Gastroesophageal sphincter (tissue), 4 donors: ENCODE results near the gene ESR1. TPM values are rescaled to one million over a fixed set of nuclear protein-coding genes. Genes with fewer than 3 reads are reported as not detected.

Experiments
- ATAC-seq: fragments of 150-250 bp; one replicate; pipeline ENCODE4 v1.9.1; 2016; ENCODE audit warnings: mild to moderate bottlenecking, moderate library complexity
- H3K27ac ChIP-seq, 4 donors: fragments of 200-600 bp; sonication (generic) in 3 of 4; 1 replicate in 3 of 4; 2 replicates in 1 of 4; pipeline ENCODE4 v1.5.1; 2016 to 2019
- H3K27me3 ChIP-seq: fragments of 200-600 bp; sonication (generic); one replicate; pipeline ENCODE4 v1.5.1; 2019
- H3K36me3 ChIP-seq, 2 donors: fragments of 200-600 bp; sonication (generic); one replicate each; pipeline ENCODE4 v1.5.1; 2019; ENCODE audit warnings: control low read depth in 1 of 2
- H3K4me1 ChIP-seq, 3 donors: fragments of 200-600 bp; sonication (generic); 1 replicate in 2 of 3; 2 replicates in 1 of 3; pipeline ENCODE4 v1.5.1; 2016 to 2019; ENCODE audit warnings: control low read depth in 2 of 3
- H3K4me3 ChIP-seq, 2 donors: fragments of 200-600 bp; sonication (generic); one replicate each; pipeline ENCODE4 v1.5.1; 2019; ENCODE audit warnings: mild to moderate bottlenecking in 1 of 2, moderate library complexity in 1 of 2
- H3K9me3 ChIP-seq, 3 donors: fragments of 200-600 bp; sonication (generic); one replicate each; pipeline ENCODE4 v1.5.1; 2017 to 2019; ENCODE audit warnings: control low read depth in 2 of 3
- CTCF ChIP-seq, 4 experiments: fragments of 200-600 bp in 2 of 4; fragments of 450-650 bp in 2 of 4; sonication (generic) in 1 of 4; IDR thresholded peaks; one replicate each; pipeline ENCODE4 v1.5.1; 2017 to 2019; ENCODE audit warnings: antibody characterized with exemption in 4 of 4, mild to moderate bottlenecking in 2 of 4, moderate library complexity in 2 of 4
- EP300 ChIP-seq: sonication (generic); formaldehyde crosslinking; IDR thresholded peaks from one replicate; pipeline ENCODE4 v1.6.1; 2017; ENCODE audit warnings: antibody characterized with exemption, mild to moderate bottlenecking
- POLR2A ChIP-seq, 2 donors: fragments of 450-650 bp; IDR thresholded peaks; one replicate each; pipeline ENCODE4 v1.6.1; 2017; ENCODE audit warnings: antibody characterized with exemption in 2 of 2, mild to moderate bottlenecking in 2 of 2, moderate library complexity in 1 of 2
- POLR2AphosphoS5 ChIP-seq: sonication (generic); formaldehyde crosslinking; IDR thresholded peaks from one replicate; pipeline ENCODE4 v1.6.1; 2017; ENCODE audit warnings: antibody characterized with exemption
- WGBS, 2 donors: methylation state at CpG; one replicate each; pipeline ENCODE4 v1.1.5; 2018; ENCODE audit warnings: low coverage in 1 of 2; 5-methylcytosine and 5-hydroxymethylcytosine counted together
- total RNA-seq, 4 donors: library from RNA; depleted of rRNA; stranded (reverse); fragments of >200 nt; gene quantifications; one replicate each; pipeline ENCODE4 v1.1.0, GENCODE V29; 2016

ESR1 gene
- total RNA-seq, 4 donors from 2014 or later: 0.93 to 2.3 (median 0.97) TPM

- no peak overlapping the region for H3K4me3 ChIP-seq
- H3K36me3 ChIP-seq: no peaks in the 10 kb centered on the region
- H3K9me3 ChIP-seq: no peaks in the 10 kb centered on the region
- no peaks in the 10 kb centered on the region for H3K27me3 ChIP-seq
- peak; percentile 53 for ATAC-seq
- H3K4me1 ChIP-seq: no peaks in the 10 kb centered on the region
- TF ChIP-seq POLR2A (IDR thresholded peaks at IDR 0.05): no peak
- TF ChIP-seq EP300: no peak
- TF ChIP-seq CTCF (IDR thresholded peaks at IDR 0.05): no peak
- no peak for TF ChIP-seq POLR2AphosphoS5
- H3K27ac ChIP-seq: peak overlapping the region in 2 of 4 donors; percentile 7 to 13
- WGBS, 2 donors: 9 to 35% methylated on average over 1 of the region's 1 CpG
Measured at GRCh38 chr6:151869345-151869744, 61.9 kb downstream of the ESR1 start.

DNA sequence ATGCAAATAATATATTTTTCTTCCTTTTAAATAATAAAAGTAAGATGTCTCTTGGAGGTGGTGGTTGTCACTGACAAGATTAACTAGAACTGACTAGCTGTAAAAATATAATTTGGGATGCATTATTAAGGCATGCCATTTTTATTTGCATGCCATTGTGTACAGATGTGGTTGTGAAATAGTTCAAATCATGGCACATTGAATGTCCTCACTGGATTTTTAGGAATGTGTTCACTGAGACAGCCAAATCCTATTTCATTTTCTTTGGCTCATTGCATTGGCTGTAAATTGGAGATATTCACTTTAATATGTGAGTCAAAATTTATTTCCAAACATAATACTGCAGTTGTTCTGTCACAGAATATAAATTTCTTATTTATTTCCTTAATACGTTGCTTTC is 62.3 kb downstream of the ESR1 start:
- peak; percentile 41 for ATAC-seq
- Histone ChIP-seq H3K36me3 (no peaks in the 10 kb centered on the region), H3K27me3 (no peaks in the 10 kb centered on the region), H3K27ac (no peak overlapping the region), H3K9me3 (no peaks in the 10 kb centered on the region), H3K4me3 (no peak overlapping the region), H3K4me1 (no peaks in the 10 kb centered on the region)
- TF ChIP-seq POLR2A (IDR thresholded peaks at IDR 0.05): no peak
- no peak for TF ChIP-seq CTCF (IDR thresholded peaks at IDR 0.05)
- TF ChIP-seq POLR2AphosphoS5: no peak
- 50 to 53% methylated on average over 1 of the region's 1 CpG for WGBS, 2 donors

DNA sequence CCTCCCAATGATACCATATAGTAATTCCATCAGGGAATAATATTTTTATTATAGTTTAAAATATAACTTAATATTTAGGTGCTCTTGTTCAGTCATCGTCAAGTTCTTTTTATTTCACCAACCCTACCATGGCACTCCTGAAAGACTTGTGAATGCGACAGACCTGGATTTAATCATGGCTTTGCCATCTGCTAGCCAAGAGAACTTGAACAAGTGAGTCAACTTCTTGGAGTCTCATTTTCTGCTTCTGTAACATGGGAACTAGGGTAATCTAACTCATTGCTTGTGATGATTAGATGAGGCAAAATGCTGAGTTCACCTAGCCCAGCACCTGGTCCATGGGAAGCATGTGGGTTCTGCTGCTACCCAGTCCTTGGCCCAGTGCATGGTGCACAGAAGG is 62.9 kb downstream of the ESR1 start:
- no peaks in the 10 kb centered on the region for H3K27me3 ChIP-seq
- 79 to 91% methylated on average over 2 of the region's 2 CpGs for WGBS, 2 donors
- no peak overlapping the region for H3K4me3 ChIP-seq
- no peak for ATAC-seq
- H3K9me3 ChIP-seq: no peaks in the 10 kb centered on the region
- no peak overlapping the region for H3K27ac ChIP-seq
- no peaks in the 10 kb centered on the region for H3K36me3 ChIP-seq
- TF ChIP-seq POLR2AphosphoS5: no peak
- TF ChIP-seq POLR2A (IDR thresholded peaks at IDR 0.05): no peak
- TF ChIP-seq CTCF (IDR thresholded peaks at IDR 0.05): no peak
- TF ChIP-seq EP300: no peak
- H3K4me1 ChIP-seq: no peaks in the 10 kb centered on the region

- Histone ChIP-seq H3K27ac (no peak overlapping the region), H3K4me3 (no peak overlapping the region), H3K4me1 (no peaks in the 10 kb centered on the region), H3K27me3 (no peaks in the 10 kb centered on the region), H3K9me3 (no peaks in the 10 kb centered on the region), H3K36me3 (no peaks in the 10 kb centered on the region)
- 0 to 50% methylated on average over 1 of the region's 1 CpG for WGBS, 2 donors
- TF ChIP-seq POLR2A (IDR thresholded peaks at IDR 0.05): no peak
- no peak for TF ChIP-seq CTCF (IDR thresholded peaks at IDR 0.05)
- no peak for TF ChIP-seq EP300
- TF ChIP-seq POLR2AphosphoS5: no peak
- no peak for ATAC-seq
Measured at GRCh38 chr6:151875524-151875923, 68.0 kb downstream of the ESR1 start.

- 62 to 75% methylated on average over 6 of the region's 6 CpGs for WGBS, 2 donors
- H3K9me3 ChIP-seq: no peaks in the 10 kb centered on the region
Measured at GRCh38 chr6:151876122-151876521, 68.6 kb downstream of the ESR1 start.

More at GRCh38 chr6:151876122-151876521, 68.6 kb downstream of the ESR1 start:
- TF ChIP-seq POLR2A (IDR thresholded peaks at IDR 0.05): no peak
- no peak for TF ChIP-seq EP300
- TF ChIP-seq POLR2AphosphoS5: no peak
- TF ChIP-seq CTCF (IDR thresholded peaks at IDR 0.05): no peak
- Histone ChIP-seq H3K4me3 (no peak overlapping the region), H3K27me3 (no peaks in the 10 kb centered on the region), H3K36me3 (no peaks in the 10 kb centered on the region), H3K4me1 (no peaks in the 10 kb centered on the region), H3K27ac (no peak overlapping the region)
- ATAC-seq: no peak
